ENCODE measurements around the gene GPATCH3.

GPATCH3 gene

DNA sequence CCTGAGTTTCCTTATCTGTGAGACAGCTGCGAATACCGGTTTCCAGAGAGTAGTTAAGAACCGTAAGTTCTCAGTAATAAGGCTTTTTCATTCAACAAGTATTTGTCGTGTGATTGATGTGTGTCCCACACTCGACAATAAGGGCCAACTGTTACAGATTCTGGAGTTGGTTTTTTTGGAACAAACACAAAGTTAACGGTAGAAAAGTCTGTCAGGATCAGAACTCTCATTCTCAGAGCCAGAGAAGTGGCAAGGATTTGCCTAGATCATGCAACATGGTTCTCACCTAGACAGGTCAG, 22.1 kb upstream of the GPATCH3 start:
- no peak for TF ChIP-seq FOXP2 (optimal IDR thresholded peaks at IDR 0.05; ENCODE audit: borderline replicate concordance, extremely low read depth, extremely low read length, insufficient read depth)
- no peak for TF ChIP-seq TAF1 (IDR thresholded peaks at IDR 0.05; ENCODE audit: borderline replicate concordance, insufficient read depth, low read length)
- no peak for TF ChIP-seq POLR2AphosphoS5 (IDR thresholded peaks at IDR 0.05; ENCODE audit: low read depth, low read length)
- no peak for TF ChIP-seq SIN3A (IDR thresholded peaks at IDR 0.05; ENCODE audit: borderline replicate concordance, insufficient read depth, low read length)
- TF ChIP-seq, protein P1, sequence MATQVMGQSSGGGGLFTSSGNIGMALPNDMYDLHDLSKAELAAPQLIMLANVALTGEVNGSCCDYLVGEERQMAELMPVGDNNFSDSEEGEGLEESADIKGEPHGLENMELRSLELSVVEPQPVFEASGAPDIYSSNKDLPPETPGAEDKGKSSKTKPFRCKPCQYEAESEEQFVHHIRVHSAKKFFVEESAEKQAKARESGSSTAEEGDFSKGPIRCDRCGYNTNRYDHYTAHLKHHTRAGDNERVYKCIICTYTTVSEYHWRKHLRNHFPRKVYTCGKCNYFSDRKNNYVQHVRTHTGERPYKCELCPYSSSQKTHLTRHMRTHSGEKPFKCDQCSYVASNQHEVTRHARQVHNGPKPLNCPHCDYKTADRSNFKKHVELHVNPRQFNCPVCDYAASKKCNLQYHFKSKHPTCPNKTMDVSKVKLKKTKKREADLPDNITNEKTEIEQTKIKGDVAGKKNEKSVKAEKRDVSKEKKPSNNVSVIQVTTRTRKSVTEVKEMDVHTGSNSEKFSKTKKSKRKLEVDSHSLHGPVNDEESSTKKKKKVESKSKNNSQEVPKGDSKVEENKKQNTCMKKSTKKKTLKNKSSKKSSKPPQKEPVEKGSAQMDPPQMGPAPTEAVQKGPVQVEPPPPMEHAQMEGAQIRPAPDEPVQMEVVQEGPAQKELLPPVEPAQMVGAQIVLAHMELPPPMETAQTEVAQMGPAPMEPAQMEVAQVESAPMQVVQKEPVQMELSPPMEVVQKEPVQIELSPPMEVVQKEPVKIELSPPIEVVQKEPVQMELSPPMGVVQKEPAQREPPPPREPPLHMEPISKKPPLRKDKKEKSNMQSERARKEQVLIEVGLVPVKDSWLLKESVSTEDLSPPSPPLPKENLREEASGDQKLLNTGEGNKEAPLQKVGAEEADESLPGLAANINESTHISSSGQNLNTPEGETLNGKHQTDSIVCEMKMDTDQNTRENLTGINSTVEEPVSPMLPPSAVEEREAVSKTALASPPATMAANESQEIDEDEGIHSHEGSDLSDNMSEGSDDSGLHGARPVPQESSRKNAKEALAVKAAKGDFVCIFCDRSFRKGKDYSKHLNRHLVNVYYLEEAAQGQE (IDR thresholded peaks at IDR 0.05; ENCODE audit: insufficient read depth in 1 of 2, low read depth in 2 of 2, low read length in 2 of 2) = no peak

DNA sequence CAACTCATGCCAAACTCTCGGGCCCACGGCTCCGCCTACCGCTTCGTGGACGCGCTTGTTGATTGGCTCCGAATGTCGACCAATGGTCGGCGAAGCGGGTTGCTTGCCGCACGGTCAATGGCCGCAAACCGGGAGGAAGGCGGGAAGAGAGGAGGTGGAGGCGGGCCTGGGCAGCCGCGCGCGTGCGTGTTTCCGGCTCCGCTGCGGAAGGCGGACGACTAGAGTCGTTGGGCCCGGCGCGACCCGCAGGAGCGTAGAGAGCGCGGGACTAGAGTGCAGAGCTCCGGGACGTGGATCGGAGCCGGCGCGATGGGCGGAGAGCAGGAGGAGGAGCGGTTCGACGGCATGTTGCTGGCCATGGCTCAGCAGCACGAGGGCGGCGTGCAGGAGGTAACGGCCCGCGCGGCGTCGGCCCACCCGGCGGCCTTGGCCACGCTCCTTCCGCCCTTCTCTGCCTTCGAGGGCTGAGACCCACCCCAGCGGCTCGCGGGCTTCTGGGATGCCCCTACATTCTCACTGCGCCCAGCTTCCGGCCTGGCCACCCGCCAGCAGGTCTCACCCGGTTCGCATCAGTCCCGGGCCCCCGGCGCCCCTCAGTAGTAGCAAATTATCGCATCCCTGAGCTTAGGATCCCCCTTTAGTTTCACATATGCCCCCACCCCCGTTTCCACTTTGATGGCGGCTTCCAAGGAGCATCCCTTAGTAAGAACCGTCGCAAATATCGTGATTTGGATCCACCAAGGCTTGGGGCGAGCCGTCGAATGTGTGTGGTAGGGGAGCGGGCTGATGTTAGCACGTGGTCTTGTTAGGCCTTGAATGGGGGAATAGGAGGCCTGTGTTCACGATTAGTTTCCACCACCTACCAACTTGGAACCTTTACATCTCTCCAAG, 21.5 kb upstream of the GPATCH3 start, which contains the start of gene NUDC:
Gene NUDC (plus strand): TSS at position 204 of the 891 bp plus-strand sequence. CDS start 106 bp downstream, at position 310.
- TF ChIP-seq POLR2AphosphoS5 (IDR thresholded peaks at IDR 0.05; ENCODE audit: low read depth, low read length) = peak; percentile 92
- TF ChIP-seq, protein P1 (IDR thresholded peaks at IDR 0.05; ENCODE audit: insufficient read depth in 1 of 2, low read depth in 2 of 2, low read length in 2 of 2) = peak in 1 of 2 experiments; percentile 17; a peak in 1 of 4 replicates
- no peak for TF ChIP-seq SIN3A (IDR thresholded peaks at IDR 0.05; ENCODE audit: borderline replicate concordance, insufficient read depth, low read length)
- peak; percentile 79 for TF ChIP-seq TAF1 (IDR thresholded peaks at IDR 0.05; ENCODE audit: borderline replicate concordance, insufficient read depth, low read length)
- TF ChIP-seq FOXP2 (optimal IDR thresholded peaks at IDR 0.05; ENCODE audit: borderline replicate concordance, extremely low read depth, extremely low read length, insufficient read depth) = peak; percentile 52

DNA sequence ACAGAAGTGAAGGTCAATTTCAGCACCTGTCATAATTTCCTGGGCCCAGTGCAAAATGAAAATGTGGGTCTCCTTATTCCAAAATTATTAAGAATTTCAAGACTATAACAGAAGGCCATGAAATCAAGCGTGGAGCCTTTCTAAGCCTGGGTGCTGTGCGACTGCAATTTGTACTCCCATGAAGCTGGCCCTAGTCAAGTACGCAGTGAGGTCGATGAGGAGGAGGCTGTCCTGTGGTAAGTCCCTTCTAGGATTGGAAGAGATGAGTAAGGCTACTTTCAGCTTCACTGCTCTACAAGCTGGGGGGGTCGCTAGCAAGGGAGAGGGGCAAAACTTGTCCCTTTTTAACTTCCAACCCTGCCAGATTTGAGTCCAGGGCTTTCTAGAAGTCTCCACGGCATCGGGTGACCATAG, 20.9 kb upstream of the GPATCH3 start:
- TF ChIP-seq FOXP2 (optimal IDR thresholded peaks at IDR 0.05; ENCODE audit: borderline replicate concordance, extremely low read depth, extremely low read length, insufficient read depth) (no peak), POLR2AphosphoS5 (IDR thresholded peaks at IDR 0.05; ENCODE audit: low read depth, low read length) (no peak), SIN3A (IDR thresholded peaks at IDR 0.05; ENCODE audit: borderline replicate concordance, insufficient read depth, low read length) (no peak), TAF1 (IDR thresholded peaks at IDR 0.05; ENCODE audit: borderline replicate concordance, insufficient read depth, low read length) (no peak)
- TF ChIP-seq, protein P1 (IDR thresholded peaks at IDR 0.05; ENCODE audit: insufficient read depth in 1 of 2, low read depth in 2 of 2, low read length in 2 of 2) = no peak

DNA sequence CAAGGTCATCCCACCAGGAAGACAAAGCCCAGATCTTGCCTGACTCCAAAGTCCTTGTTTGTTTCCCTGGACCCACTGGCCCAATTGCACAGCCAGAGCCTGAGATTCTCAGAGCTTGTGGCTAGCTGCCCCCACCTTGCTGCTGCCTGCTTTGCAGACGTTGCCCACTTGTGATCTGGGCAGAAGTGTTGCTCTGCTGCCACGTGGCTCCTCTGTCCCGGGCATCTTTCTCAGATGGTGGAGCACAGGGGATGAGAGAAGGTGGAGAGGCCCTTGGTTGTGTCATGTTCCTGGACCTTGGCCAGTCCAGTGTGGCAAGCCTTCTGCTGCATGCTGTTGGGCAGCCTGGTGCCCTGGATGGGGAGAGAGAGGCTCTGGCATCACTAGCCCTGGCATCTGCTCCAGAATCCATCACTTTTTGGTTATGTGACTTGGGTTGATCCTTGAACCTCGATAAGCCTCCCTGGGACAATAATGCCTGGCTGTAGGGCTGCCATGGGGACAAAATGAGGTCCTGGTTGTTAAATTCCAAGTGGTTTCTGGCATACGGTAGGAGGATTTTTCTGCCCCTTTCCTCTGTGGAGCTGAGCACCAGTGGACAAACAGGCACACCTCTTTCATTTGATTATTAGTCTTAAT, 15.1 kb upstream of the GPATCH3 start:
- TF ChIP-seq TAF1 (IDR thresholded peaks at IDR 0.05; ENCODE audit: borderline replicate concordance, insufficient read depth, low read length) = no peak
- TF ChIP-seq POLR2AphosphoS5 (IDR thresholded peaks at IDR 0.05; ENCODE audit: low read depth, low read length) = no peak
- TF ChIP-seq, protein P1 (IDR thresholded peaks at IDR 0.05; ENCODE audit: insufficient read depth in 1 of 2, low read depth in 2 of 2, low read length in 2 of 2) = no peak
- no peak for TF ChIP-seq SIN3A (IDR thresholded peaks at IDR 0.05; ENCODE audit: borderline replicate concordance, insufficient read depth, low read length)
- no peak for TF ChIP-seq FOXP2 (optimal IDR thresholded peaks at IDR 0.05; ENCODE audit: borderline replicate concordance, extremely low read depth, extremely low read length, insufficient read depth)

All from PFSK-1 (cell line).